Measurements from ENCODE around the gene SERP2. TPM values are rescaled to one million over a fixed set of nuclear protein-coding genes. Genes with fewer than 3 reads are reported as not detected.

SERP2 gene
- total RNA-seq, 4 donors from 2014 or later: 1.3 to 5.7 (median 3.1) TPM; not detected in 1

- TF ChIP-seq CTCF (IDR thresholded peaks at IDR 0.05; ENCODE audit: low read depth): no peak
Measured at GRCh38 chr13:44334751-44335150, 38.9 kb upstream of the SERP2 start.

- TF ChIP-seq CTCF (IDR thresholded peaks at IDR 0.05; ENCODE audit: low read depth): no peak
Measured at GRCh38 chr13:44336934-44337333, 36.7 kb upstream of the SERP2 start.

GRCh38 chr13:44337581-44337980, 36.0 kb upstream of the SERP2 start:
- TF ChIP-seq CTCF (IDR thresholded peaks at IDR 0.05; ENCODE audit: low read depth): no peak

GRCh38 chr13:44340508-44340907, 33.1 kb upstream of the SERP2 start:
- no peak for TF ChIP-seq CTCF (IDR thresholded peaks at IDR 0.05; ENCODE audit: low read depth)

- no peak for TF ChIP-seq CTCF (IDR thresholded peaks at IDR 0.05; ENCODE audit: low read depth)
Measured at GRCh38 chr13:44342741-44343140, 30.9 kb upstream of the SERP2 start.

GRCh38 chr13:44346534-44346933, 27.1 kb upstream of the SERP2 start:
- TF ChIP-seq CTCF (IDR thresholded peaks at IDR 0.05; ENCODE audit: low read depth): no peak

GRCh38 chr13:44347301-44347700, 26.3 kb upstream of the SERP2 start:
- no peak for TF ChIP-seq CTCF (IDR thresholded peaks at IDR 0.05; ENCODE audit: low read depth)
